Colonic mucosa (tissue), 4 donors: ENCODE data around the gene FUT8. TPM values are rescaled to one million over a fixed set of nuclear protein-coding genes. Genes with fewer than 3 reads are reported as not detected.

Experiments used
- DNase-seq: peaks from one replicate; pipeline ENCODE4 v3.0.0-alpha.2; 2020
- H3K27ac ChIP-seq: fragments of 200-600 bp; one replicate; pipeline ENCODE4 v1.8.0; 2021
- H3K27me3 ChIP-seq: fragments of 200-600 bp; one replicate; pipeline ENCODE4 v1.8.0; 2021
- H3K36me3 ChIP-seq: fragments of 200-600 bp; one replicate; pipeline ENCODE4 v1.8.0; 2021
- H3K4me1 ChIP-seq: fragments of 200-600 bp; one replicate; pipeline ENCODE4 v1.8.0; 2021; ENCODE audit warnings: mild to moderate bottlenecking
- H3K4me3 ChIP-seq: fragments of 200-600 bp; one replicate; pipeline ENCODE4 v1.8.0; 2021
- H3K9ac ChIP-seq, 2 donors: one replicate each; pipeline ENCODE4 v1.7.0; 2013; ENCODE audit warnings: control low read depth in 2 of 2, low read depth in 2 of 2, low read length in 2 of 2
- H3K9me3 ChIP-seq: fragments of 200-600 bp; one replicate; pipeline ENCODE4 v1.8.0; 2021
- CTCF ChIP-seq: fragments of 200-600 bp; IDR thresholded peaks from one replicate; pipeline ENCODE4 v1.8.0; 2022; ENCODE audit warnings: antibody characterized with exemption, mild to moderate bottlenecking
- intact Hi-C: fragments of 100-400 bp; cut with DNase I; formaldehyde crosslinking; loops from one replicate; pipeline ENCODE4 v1.14.1; 2022
- total RNA-seq, 2 donors: library from RNA; stranded (reverse); fragmentation: NEBNext Ultra II Directional in 1 of 2; extraction: Animal tissue kit (Norgen Biotek cat#: 25700) in 1 of 2; gene quantifications; one replicate each; pipeline ENCODE4 v1.2.1, GENCODE V29; 2021
- donor health status: healthy.
- donor health status: DM: no; HTN: no; CAD: no.
- donor health status: DM: no; HTN: no; CAD: no.

Gene FUT8
- total RNA-seq = 10 to 100 TPM; 28.8 to 37.2 TPM

- TF ChIP-seq CTCF = peak; percentile 46
- H3K4me3 ChIP-seq = peak within 1 kb of the TSS; percentile 92
- DNase-seq = peak; percentile 96
- H3K36me3 ChIP-seq = no peaks in the 10 kb centered on the region
- H3K27me3 ChIP-seq = no peaks in the 10 kb centered on the region
- H3K27ac ChIP-seq = peak within 1 kb of the TSS; percentile 98
- intact Hi-C loops = loop anchor here (5.0 to 10.0 kb wide), 3 partner anchors 190 to 663 kb away; no protein-coding TSS in a partner anchor
- no peaks in the 10 kb centered on the region for H3K9me3 ChIP-seq
- H3K9ac ChIP-seq = peak within 1 kb of the TSS; percentile 93 to 96
- no peaks in the 10 kb centered on the region for H3K4me1 ChIP-seq
These were observed at the start of gene FUT8 for GRCh38 chr14:65412032-65412846. Gene FUT8 (plus strand): TSS chr14:65412730. CDS start chr14:65561564, 148,834 bp downstream.

- Histone ChIP-seq H3K9ac (no peak overlapping the region), H3K4me3 (no peak overlapping the region)
- intact Hi-C loops = no loop called here
These were observed 45.5 kb upstream of the FUT8 start for GRCh38 chr14:65366802-65367565.

GRCh38 chr14:65369560-65369959 lies 43.0 kb upstream of the FUT8 start:
- DNase-seq = no peak
- H3K9me3 ChIP-seq = no peaks in the 10 kb centered on the region
- no peaks in the 10 kb centered on the region for H3K4me1 ChIP-seq
- TF ChIP-seq CTCF = no peak
- H3K9ac ChIP-seq = no peak overlapping the region
- H3K4me3 ChIP-seq = no peak overlapping the region
- H3K27me3 ChIP-seq = no peaks in the 10 kb centered on the region
- no peaks in the 10 kb centered on the region for H3K36me3 ChIP-seq
- intact Hi-C loops = no loop called here
- H3K27ac ChIP-seq = no peak overlapping the region

More at GRCh38 chr14:65366802-65367565, 45.5 kb upstream of the FUT8 start:
- no peak overlapping the region for H3K27ac ChIP-seq
- H3K9me3 ChIP-seq = no peaks in the 10 kb centered on the region
- TF ChIP-seq CTCF = no peak
- no peak for DNase-seq
- no peaks in the 10 kb centered on the region for H3K36me3 ChIP-seq
- no peaks in the 10 kb centered on the region for H3K4me1 ChIP-seq
- no peaks in the 10 kb centered on the region for H3K27me3 ChIP-seq

GRCh38 chr14:65370801-65371248 lies 41.7 kb upstream of the FUT8 start:
- H3K27me3 ChIP-seq = no peaks in the 10 kb centered on the region
- no peaks in the 10 kb centered on the region for H3K36me3 ChIP-seq
- H3K9ac ChIP-seq = no peak overlapping the region
- H3K27ac ChIP-seq = no peak overlapping the region
- no peak for TF ChIP-seq CTCF
- H3K4me1 ChIP-seq = no peaks in the 10 kb centered on the region
- no peak for DNase-seq
- H3K9me3 ChIP-seq = no peaks in the 10 kb centered on the region
- intact Hi-C loops = no loop called here
- H3K4me3 ChIP-seq = no peak overlapping the region

GRCh38 chr14:65371784-65372183 lies 40.7 kb upstream of the FUT8 start:
- no peak for TF ChIP-seq CTCF
- no peak overlapping the region for H3K27ac ChIP-seq
- DNase-seq = no peak

More at GRCh38 chr14:65371784-65372183, 40.7 kb upstream of the FUT8 start:
- Histone ChIP-seq H3K36me3 (no peaks in the 10 kb centered on the region), H3K4me3 (no peak overlapping the region), H3K9me3 (no peaks in the 10 kb centered on the region), H3K27me3 (no peaks in the 10 kb centered on the region), H3K9ac (no peak overlapping the region), H3K4me1 (no peaks in the 10 kb centered on the region)
- intact Hi-C loops = no loop called here
